Type B pancreatic cell (in vitro differentiated cells): ENCODE results near the gene RFTN1. TPM values are rescaled to one million over a fixed set of nuclear protein-coding genes. Genes with fewer than 3 reads are reported as not detected.

ENCODE experiments used
- DNase-seq: peaks from one replicate; pipeline ENCODE4 v3.0.0; 2021; ENCODE audit warnings: mixed read lengths; ENCODE audit not compliant: unreplicated experiment; ENCODE audit errors: extremely low spot score
- H3K27ac Mint-ChIP-seq: 2 replicates; pipeline ENCODE4 v1.8.0; 2021; ENCODE audit warnings: mild to moderate bottlenecking, mixed read lengths
- H3K27me3 Mint-ChIP-seq: 2 replicates; pipeline ENCODE4 v1.8.0; 2021; ENCODE audit warnings: mixed read lengths
- H3K36me3 Mint-ChIP-seq: 2 replicates; pipeline ENCODE4 v1.8.0; 2021; ENCODE audit warnings: mixed read lengths
- H3K4me1 Mint-ChIP-seq: one replicate; pipeline ENCODE4 v1.8.0; 2021; ENCODE audit warnings: mixed read lengths; ENCODE audit not compliant: unreplicated experiment
- H3K4me3 Mint-ChIP-seq: 2 replicates; pipeline ENCODE4 v1.8.0; 2021; ENCODE audit warnings: mild to moderate bottlenecking, mixed read lengths
- H3K9me3 Mint-ChIP-seq: 2 replicates; pipeline ENCODE4 v1.8.0; 2021; ENCODE audit warnings: mixed read lengths
- CTCF ChIP-seq: fragments of 200-600 bp; sonication (generic); conservative IDR thresholded peaks from 2 replicates; pipeline ENCODE4 v1.5.0; 2021; ENCODE audit warnings: antibody characterized with exemption, mild to moderate bottlenecking
- total RNA-seq: library from RNA; stranded (reverse); gene quantifications from 2 replicates; pipeline ENCODE4 v1.2.1, GENCODE V29; 2021; ENCODE audit warnings: low replicate concordance

RFTN1 gene
- total RNA-seq, 1 donor from 2014 or later = 18.3 TPM

- Mint-ChIP-seq H3K36me3 (peaks cover 51% of the 10 kb centered on the region), H3K9me3 (no peaks in the 10 kb centered on the region), H3K27me3 (no peaks in the 10 kb centered on the region), H3K27ac (no peak overlapping the region), H3K4me3 (no peak overlapping the region), H3K4me1 (peaks cover 12% of the 10 kb centered on the region)
- DNase-seq = no peak
- TF ChIP-seq CTCF = no peak
These were observed 215.3 kb downstream of the RFTN1 start for GRCh38 chr3:16297997-16298885.

- TF ChIP-seq CTCF = no peak
- Mint-ChIP-seq H3K4me1 (no peaks in the 10 kb centered on the region), H3K27me3 (no peaks in the 10 kb centered on the region), H3K9me3 (no peaks in the 10 kb centered on the region), H3K27ac (no peak overlapping the region), H3K4me3 (no peak overlapping the region), H3K36me3 (peaks cover 52% of the 10 kb centered on the region)
- no peak for DNase-seq
These were observed 218.1 kb downstream of the RFTN1 start for GRCh38 chr3:16295298-16295890.

- no peak overlapping the region for H3K4me3 Mint-ChIP-seq
- TF ChIP-seq CTCF = no peak
- DNase-seq = no peak
- H3K9me3 Mint-ChIP-seq = no peaks in the 10 kb centered on the region
- H3K36me3 Mint-ChIP-seq = peaks cover 52% of the 10 kb centered on the region
- H3K27me3 Mint-ChIP-seq = no peaks in the 10 kb centered on the region
- no peaks in the 10 kb centered on the region for H3K4me1 Mint-ChIP-seq
- H3K27ac Mint-ChIP-seq = no peak overlapping the region
These were observed 218.7 kb downstream of the RFTN1 start for GRCh38 chr3:16294844-16295243.

- H3K36me3 Mint-ChIP-seq = peaks cover 28% of the 10 kb centered on the region
- no peak overlapping the region for H3K27ac Mint-ChIP-seq
- no peaks in the 10 kb centered on the region for H3K4me1 Mint-ChIP-seq
- no peak for TF ChIP-seq CTCF
- no peak overlapping the region for H3K4me3 Mint-ChIP-seq
- DNase-seq = no peak
- no peaks in the 10 kb centered on the region for H3K9me3 Mint-ChIP-seq
- no peaks in the 10 kb centered on the region for H3K27me3 Mint-ChIP-seq
These were observed 222.7 kb downstream of the RFTN1 start for GRCh38 chr3:16290827-16291196.

GRCh38 chr3:16290007-16290826 is 223.3 kb downstream of the RFTN1 start:
- peaks cover 22% of the 10 kb centered on the region for H3K36me3 Mint-ChIP-seq
- DNase-seq = no peak
- H3K4me3 Mint-ChIP-seq = no peak overlapping the region
- H3K9me3 Mint-ChIP-seq = no peaks in the 10 kb centered on the region
- H3K4me1 Mint-ChIP-seq = no peaks in the 10 kb centered on the region
- no peak overlapping the region for H3K27ac Mint-ChIP-seq
- H3K27me3 Mint-ChIP-seq = no peaks in the 10 kb centered on the region
- peak; percentile 93 for TF ChIP-seq CTCF
